Erythroblast (primary cell): ENCODE data around the gene EIPR1.

Experiments used
- DNase-seq, 2 experiments: peaks; one replicate each; lab custom pipeline; 2025; lab: John Stamatoyannopoulos, UW
- GATA1 ChIP-seq: IDR thresholded peaks from 2 replicates; pipeline ENCODE4 v1.6.1; 2011; ENCODE audit warnings: low read depth, mild to moderate bottlenecking, control low read depth, low read length, moderate library complexity
- POLR2A ChIP-seq: IDR thresholded peaks from 2 replicates; pipeline ENCODE4 v1.6.1; 2011; ENCODE audit warnings: mild to moderate bottlenecking, low read length

EIPR1 gene

GRCh38 chr2:3305952-3306351, 71.7 kb downstream of the EIPR1 start:
- DNase-seq = no peak
- no peak for TF ChIP-seq POLR2A
- no peak for TF ChIP-seq GATA1

GRCh38 chr2:3305431-3305830, 72.2 kb downstream of the EIPR1 start:
- no peak for DNase-seq
- TF ChIP-seq POLR2A (no peak), GATA1 (no peak)

GRCh38 chr2:3303583-3304406, 73.8 kb downstream of the EIPR1 start:
- DNase-seq = peak; percentile 71 to 72
- TF ChIP-seq GATA1 (no peak), POLR2A (no peak)

- DNase-seq = no peak
- TF ChIP-seq POLR2A = no peak
- no peak for TF ChIP-seq GATA1
Measured at GRCh38 chr2:3302751-3303582, 74.7 kb downstream of the EIPR1 start.

GRCh38 chr2:3302421-3302750, 75.2 kb downstream of the EIPR1 start:
- TF ChIP-seq POLR2A (no peak), GATA1 (no peak)
- no peak for DNase-seq

- TF ChIP-seq GATA1 (no peak), POLR2A (no peak)
- no peak for DNase-seq
Measured at GRCh38 chr2:3301001-3301400, 76.6 kb downstream of the EIPR1 start.

- TF ChIP-seq POLR2A = no peak
- no peak for TF ChIP-seq GATA1
Measured at GRCh38 chr2:3300224-3300995, 77.2 kb downstream of the EIPR1 start.

GRCh38 chr2:3299703-3300102, 77.9 kb downstream of the EIPR1 start:
- TF ChIP-seq GATA1 = no peak
- TF ChIP-seq POLR2A = no peak
- DNase-seq = no peak

More at GRCh38 chr2:3300224-3300995, 77.2 kb downstream of the EIPR1 start:
- no peak for DNase-seq

GRCh38 chr2:3299130-3299529, 78.5 kb downstream of the EIPR1 start:
- TF ChIP-seq POLR2A = no peak
- TF ChIP-seq GATA1 = no peak
- DNase-seq = no peak

- no peak for DNase-seq
- TF ChIP-seq POLR2A (no peak), GATA1 (no peak)
Measured at GRCh38 chr2:3298191-3298590, 79.4 kb downstream of the EIPR1 start.

- no peak for TF ChIP-seq POLR2A
- no peak for TF ChIP-seq GATA1
- DNase-seq = no peak
Measured at GRCh38 chr2:3297523-3297922, 80.1 kb downstream of the EIPR1 start.

GRCh38 chr2:3296182-3296972, 81.2 kb downstream of the EIPR1 start:
- TF ChIP-seq POLR2A = no peak
- no peak for TF ChIP-seq GATA1
- DNase-seq = no peak

- no peak for DNase-seq
- TF ChIP-seq GATA1 = no peak
Measured at GRCh38 chr2:3294493-3294892, 83.1 kb downstream of the EIPR1 start.

- no peak for DNase-seq
- TF ChIP-seq GATA1 (no peak), POLR2A (no peak)
Measured at GRCh38 chr2:3294069-3294468, 83.5 kb downstream of the EIPR1 start.

- DNase-seq = no peak
- no peak for TF ChIP-seq GATA1
- TF ChIP-seq POLR2A = no peak
Measured at GRCh38 chr2:3293221-3293620, 84.4 kb downstream of the EIPR1 start.
